Smooth muscle cell of the brain vasculature (primary cell): ENCODE measurements around the gene EMD.

Experiments used
- DNase-seq: peaks from one replicate; pipeline ENCODE4 v3.0.0-alpha.2; 2012; ENCODE audit warnings: low read depth, low spot score

The EMD gene

GRCh38 chrX:154355094-154355775, 23.9 kb upstream of the EMD start:
- no peak for DNase-seq

GRCh38 chrX:154355776-154356140, 23.3 kb upstream of the EMD start:
- no peak for DNase-seq

- no peak for DNase-seq
Measured at GRCh38 chrX:154356596-154356995, 22.5 kb upstream of the EMD start.

GRCh38 chrX:154357205-154357604, 21.9 kb upstream of the EMD start:
- DNase-seq, result no peak

GRCh38 chrX:154358011-154358410, 21.1 kb upstream of the EMD start:
- no peak for DNase-seq

- DNase-seq, result no peak
Measured at GRCh38 chrX:154358829-154359228, 20.3 kb upstream of the EMD start.

- DNase-seq, result no peak
Measured at GRCh38 chrX:154359362-154360154, 19.5 kb upstream of the EMD start.

- no peak for DNase-seq
Measured at GRCh38 chrX:154360155-154360713, 18.9 kb upstream of the EMD start.

GRCh38 chrX:154362085-154362742, 16.9 kb upstream of the EMD start:
- no peak for DNase-seq

GRCh38 chrX:154363706-154364439, 15.2 kb upstream of the EMD start:
- no peak for DNase-seq

- no peak for DNase-seq
Measured at GRCh38 chrX:154365052-154365600, 14.0 kb upstream of the EMD start.

GRCh38 chrX:154365997-154366665, 13.0 kb upstream of the EMD start:
- no peak for DNase-seq

GRCh38 chrX:154366666-154367055, 12.4 kb upstream of the EMD start:
- DNase-seq, result no peak

GRCh38 chrX:154367474-154368308, 11.4 kb upstream of the EMD start:
- no peak for DNase-seq

GRCh38 chrX:154368630-154369448, 10.3 kb upstream of the EMD start:
- DNase-seq, result peak; percentile 61

GRCh38 chrX:154369449-154370299, 9.4 kb upstream of the EMD start:
- peak; percentile 73 for DNase-seq

- no peak for DNase-seq
Measured at GRCh38 chrX:154370300-154371016, 8.6 kb upstream of the EMD start.
